ENCODE data around the gene PLA2G4E.
A peak's percentile ranks its signal among the peaks of the same experiment; 100 is the strongest.

PLA2G4E gene

GRCh38 chr15:41992151-41992802, 28.6 kb downstream of the PLA2G4E start:
- DNase-seq (ENCODE audit: low read depth) = no peak

- no peak for DNase-seq (ENCODE audit: low read depth)
Observed at GRCh38 chr15:41990691-41991090, 30.2 kb downstream of the PLA2G4E start.

GRCh38 chr15:41990243-41990605, 30.6 kb downstream of the PLA2G4E start:
- no peak for DNase-seq (ENCODE audit: low read depth)

GRCh38 chr15:41989573-41990242, 31.1 kb downstream of the PLA2G4E start:
- peak; percentile 43 for DNase-seq (ENCODE audit: low read depth)

- no peak for DNase-seq (ENCODE audit: low read depth)
Observed at GRCh38 chr15:41988896-41989572, 31.8 kb downstream of the PLA2G4E start.

DNA sequence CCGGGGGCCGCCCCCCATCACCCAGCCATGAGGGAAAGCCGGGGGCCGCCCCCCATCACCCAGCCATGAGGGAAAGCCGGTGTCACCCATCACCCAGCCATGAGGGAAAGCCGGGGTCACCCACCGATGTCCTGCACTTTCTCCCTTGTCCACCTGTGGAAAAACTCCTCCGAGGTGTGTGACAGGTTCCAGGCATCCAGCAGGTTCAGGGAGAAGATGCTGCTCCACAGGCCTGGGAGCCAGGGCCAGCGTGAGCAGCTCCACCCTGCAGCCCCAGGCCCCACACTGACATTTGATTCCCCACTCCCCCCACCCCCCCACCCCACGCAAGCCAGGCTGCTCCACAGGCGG, 32.9 kb downstream of the PLA2G4E start:
- no peak for DNase-seq (ENCODE audit: low read depth)

- DNase-seq (ENCODE audit: low read depth) = no peak
Observed at GRCh38 chr15:41987246-41987924, 33.5 kb downstream of the PLA2G4E start.

- no peak for DNase-seq (ENCODE audit: low read depth)
Observed at GRCh38 chr15:41985236-41986160, 35.3 kb downstream of the PLA2G4E start.

- no peak for DNase-seq (ENCODE audit: low read depth)
Observed at GRCh38 chr15:41984622-41985021, 36.2 kb downstream of the PLA2G4E start.

DNA sequence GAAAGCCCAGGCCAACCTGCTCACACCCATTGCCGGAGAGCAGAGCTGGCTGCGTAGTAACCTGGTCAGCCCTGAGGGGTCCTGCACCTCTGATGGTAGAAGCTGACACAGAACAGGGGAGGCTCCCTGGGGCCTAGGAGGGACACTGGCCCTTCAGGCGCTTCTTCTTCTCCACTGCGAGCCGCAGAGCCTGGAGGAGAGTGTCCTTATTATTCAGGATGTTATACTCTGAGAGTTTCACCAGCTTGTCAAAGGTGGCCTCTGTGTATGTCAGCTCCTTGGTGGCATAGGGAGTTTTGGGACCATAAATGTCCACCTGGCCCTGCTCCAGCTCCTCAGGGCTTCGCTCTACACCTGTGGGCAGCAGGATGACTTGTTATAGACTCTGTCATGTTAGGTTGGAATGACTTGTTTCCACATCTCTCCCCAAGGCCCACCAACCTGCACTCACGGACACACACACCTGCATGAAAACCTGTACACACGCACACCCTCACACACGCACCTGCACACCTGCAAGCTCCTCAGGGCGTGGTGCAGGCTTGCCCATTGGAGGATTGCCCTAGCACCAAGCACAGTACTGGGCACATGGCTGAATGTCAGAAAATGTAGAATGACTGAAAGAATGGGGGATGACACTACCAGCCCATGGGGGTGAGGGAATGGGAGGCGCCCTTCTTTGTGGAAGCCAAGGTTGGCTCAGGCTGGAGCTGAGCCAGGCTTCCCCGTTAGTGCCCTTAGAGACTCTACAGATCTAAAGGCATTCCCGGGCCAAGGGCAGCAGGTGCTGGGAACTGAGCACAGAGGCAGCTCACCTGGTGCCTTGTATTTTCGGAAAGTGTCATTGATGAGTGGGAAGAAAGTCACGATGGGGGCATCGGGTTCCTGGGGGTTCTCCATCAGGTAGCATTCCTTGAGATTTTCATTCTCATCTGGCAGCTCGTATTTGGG, 36.9 kb downstream of the PLA2G4E start:
- no peak for DNase-seq (ENCODE audit: low read depth)

DNA sequence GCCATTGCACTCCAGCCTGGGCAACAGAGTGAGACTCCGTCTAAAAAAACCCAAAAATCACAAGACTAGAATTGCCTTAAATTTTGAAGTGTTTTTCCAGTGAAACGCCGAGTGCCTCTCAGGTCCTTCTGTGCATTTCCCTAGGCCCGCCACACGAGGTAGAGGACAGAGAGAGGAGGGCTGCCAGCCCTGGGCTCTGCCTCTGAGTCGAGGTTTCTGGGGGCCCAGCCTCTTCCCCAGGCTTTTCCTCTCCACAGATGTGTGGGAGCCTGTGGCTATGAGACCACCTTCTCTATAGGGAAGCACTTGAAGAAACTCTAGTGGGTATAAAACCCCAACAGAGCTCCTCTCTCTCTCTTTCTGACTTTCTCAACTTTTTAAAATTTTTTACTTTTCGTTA, 37.6 kb downstream of the PLA2G4E start:
- no peak for DNase-seq (ENCODE audit: low read depth)

- DNase-seq (ENCODE audit: low read depth) = no peak
Observed at GRCh38 chr15:41982133-41982930, 38.5 kb downstream of the PLA2G4E start.

- no peak for DNase-seq (ENCODE audit: low read depth)
Observed at GRCh38 chr15:41981371-41982132, 39.3 kb downstream of the PLA2G4E start.

GRCh38 chr15:41980654-41981323, 40.1 kb downstream of the PLA2G4E start:
- no peak for DNase-seq (ENCODE audit: low read depth)

DNA sequence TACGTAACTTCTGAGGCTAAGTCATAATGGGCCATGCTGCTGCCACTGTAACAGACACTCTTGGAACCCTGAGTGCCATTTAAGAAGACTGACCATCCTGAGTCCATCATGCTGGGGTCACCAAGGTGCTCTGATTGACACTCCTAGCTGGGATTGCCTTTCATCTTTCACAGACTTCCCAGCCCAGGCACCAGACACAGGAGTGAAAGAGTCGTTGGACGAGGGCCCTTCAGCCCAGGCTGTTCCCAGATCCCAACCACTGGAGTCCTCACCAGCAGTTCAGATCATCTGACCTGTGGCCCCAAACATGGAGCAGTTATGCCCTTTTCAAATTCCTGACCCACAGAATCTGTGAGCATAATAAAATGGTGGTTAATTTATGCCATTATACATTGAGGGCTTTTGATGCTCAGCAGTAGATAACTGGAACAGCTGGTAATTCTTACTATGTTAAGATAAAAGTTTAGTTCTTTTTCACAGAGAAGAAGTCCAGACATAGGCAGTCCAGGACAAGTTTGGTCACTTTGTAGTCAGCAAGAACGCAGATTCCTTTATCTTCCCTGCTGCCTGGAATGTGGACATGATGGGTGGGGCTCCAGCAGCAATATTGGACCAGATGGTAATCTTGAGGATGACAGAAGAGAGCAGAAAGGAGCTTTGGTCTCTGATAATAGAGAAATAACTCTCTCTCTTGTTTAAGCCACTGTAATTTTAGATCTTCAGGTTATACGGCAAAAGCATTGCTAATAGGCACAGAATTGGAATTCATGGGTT, 41.2 kb downstream of the PLA2G4E start:
- no peak for DNase-seq (ENCODE audit: low read depth)

- no peak for DNase-seq (ENCODE audit: low read depth)
Observed at GRCh38 chr15:41978534-41978933, 42.3 kb downstream of the PLA2G4E start.

DNA sequence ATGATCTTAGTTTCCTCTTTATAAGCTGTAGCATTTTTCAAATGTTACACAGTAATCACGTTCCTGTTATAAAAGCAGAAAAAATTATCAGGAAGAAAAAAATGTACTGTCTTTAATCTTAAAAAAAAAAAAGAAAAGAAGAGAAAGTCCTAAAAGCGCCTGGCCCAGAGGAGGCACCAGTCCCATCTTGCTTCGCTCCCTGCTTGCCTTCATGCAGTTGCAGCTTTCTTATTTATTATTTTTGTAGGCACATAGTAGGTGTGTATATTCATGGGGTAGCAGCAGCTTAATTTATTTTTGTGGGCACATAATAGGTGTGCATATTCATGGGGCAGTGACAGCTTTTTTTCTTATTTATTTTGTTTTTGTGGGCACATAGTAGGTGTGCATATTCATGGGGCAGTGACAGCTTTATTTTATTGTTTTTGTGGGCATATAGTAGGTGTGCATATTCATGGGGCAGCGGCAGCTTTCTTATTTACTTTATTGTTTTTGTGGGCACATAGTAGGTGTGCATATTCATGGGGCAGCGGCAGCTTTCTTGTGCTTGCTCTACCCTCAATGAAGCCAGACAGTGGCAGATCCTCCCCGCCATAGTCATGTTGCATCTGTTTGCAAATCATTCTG, 43.0 kb downstream of the PLA2G4E start:
- no peak for DNase-seq (ENCODE audit: low read depth)
